CD4-positive, alpha-beta T cell treated with Interleukin-4 for 4 hours (primary cell): ENCODE data around the gene ANKMY2.
A peak's percentile ranks its signal among the peaks of the same experiment; 100 is the strongest.
"Not testable (repeated sequence)": the region's sequence is repeated elsewhere in the genome, so short reads cannot be mapped to it uniquely, and the experiment has no call there.

Experiments used
- DNase-seq: peaks from one replicate; pipeline ENCODE4 v3.0.0-alpha.2; 2020

The ANKMY2 gene

DNA sequence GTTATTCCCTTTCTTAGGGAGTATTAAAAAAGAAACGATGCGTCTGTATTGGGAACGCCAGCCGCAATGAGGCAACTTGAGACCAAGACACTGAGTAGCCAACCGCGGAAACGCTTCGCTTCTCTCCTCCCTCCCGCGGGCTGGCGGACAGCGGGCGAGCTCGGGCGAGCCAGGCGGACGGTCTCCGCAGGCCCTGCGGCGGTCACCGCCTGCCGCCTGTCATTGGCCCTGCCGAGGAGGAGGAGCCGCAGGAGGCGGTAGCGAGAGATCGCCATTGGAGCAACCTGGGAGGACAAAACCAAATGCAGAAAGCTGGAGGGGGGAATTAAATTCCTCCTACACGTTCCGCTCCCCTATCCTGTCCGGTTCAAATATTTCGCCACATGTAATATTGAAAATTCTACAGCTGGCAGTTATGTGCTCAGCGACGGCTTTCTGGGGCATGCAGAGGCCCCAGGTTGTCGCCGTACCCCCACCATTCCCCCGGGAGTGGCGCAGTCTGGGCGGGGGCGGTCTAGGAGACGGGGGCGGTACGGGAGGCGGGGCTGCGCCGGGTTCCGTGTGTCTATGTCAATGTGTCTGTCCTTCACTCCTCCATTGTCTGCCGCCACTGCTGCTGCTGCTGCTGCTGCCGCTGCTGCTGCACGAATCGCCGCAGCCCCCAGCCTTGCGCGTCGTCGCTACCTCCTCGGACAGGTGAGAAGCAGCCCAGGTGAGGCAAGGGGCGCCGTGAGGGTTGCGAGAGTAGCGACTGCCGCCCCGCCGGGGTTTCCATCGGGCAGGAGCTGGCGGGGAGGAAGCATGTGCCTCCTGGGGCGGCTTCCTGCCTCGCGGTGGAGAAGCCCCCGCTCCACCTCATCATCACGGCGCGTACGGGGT is at the start of gene ANKMY2, which contains the start of gene BZW2:
TSS of gene ANKMY2 (minus strand) at position 162 of the 879 bp plus-strand sequence. CDS start 181 bp downstream, outside the sequence.
TSS of gene BZW2 (plus strand) at position 589 of the 879 bp plus-strand sequence. CDS start 19,263 bp downstream, outside the sequence.
- peak; percentile 94 for DNase-seq

DNA sequence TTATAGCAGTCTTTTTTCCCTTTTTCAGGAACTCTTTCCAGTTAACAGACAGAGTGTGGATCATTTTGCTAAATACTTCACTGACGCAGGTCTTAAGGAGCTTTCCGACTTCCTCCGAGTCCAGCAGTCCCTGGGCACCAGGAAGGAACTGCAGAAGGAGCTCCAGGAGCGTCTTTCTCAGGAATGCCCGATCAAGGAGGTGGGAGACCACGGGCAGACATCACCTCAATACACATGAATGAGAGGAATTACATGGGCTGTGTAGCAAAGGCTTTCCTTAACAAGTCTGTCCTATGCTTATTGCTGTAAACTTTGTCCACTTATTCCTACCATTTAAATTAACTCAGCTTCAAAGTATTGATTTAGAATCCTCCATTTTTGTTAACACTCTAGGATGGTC is 49.3 kb upstream of the ANKMY2 start:
- no peak for DNase-seq

DNA sequence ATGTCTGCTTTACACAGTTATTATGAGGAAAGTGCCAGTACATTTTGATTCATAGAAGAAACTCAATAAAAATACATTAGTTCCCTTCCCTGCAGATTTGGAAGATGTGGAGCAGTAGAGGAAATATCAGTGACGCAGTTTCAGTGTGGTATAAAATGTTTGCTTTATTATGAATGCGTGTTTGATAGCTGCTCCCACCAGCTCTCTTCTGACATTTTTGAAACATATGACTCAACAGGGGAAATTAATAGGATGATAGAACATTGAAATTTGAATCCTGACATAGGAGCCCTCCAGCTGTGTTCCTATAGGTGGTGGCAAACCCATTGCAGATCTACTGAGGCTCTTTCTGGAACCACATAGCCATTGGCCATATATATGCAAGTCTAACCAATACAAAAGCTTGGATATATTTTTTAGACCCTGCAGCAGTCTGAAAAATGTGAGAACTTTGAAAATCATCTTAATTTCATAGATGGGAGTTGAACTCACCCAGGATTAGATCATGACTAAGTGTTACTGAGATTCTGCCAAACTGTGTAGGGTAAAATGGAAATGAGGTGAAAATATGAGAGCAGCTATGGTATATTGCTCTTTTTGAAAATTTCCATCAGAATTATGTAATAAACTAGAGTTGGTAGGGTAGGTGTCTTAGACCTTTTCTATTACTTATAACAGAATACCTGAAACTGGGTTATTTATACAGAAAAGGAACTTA is 48.2 kb upstream of the ANKMY2 start:
- no peak for DNase-seq

GRCh38 chr7:16691241-16691640 is 45.7 kb upstream of the ANKMY2 start:
- no peak for DNase-seq

- DNase-seq: no peak
Measured at GRCh38 chr7:16688249-16688648, 42.7 kb upstream of the ANKMY2 start.

- no peak for DNase-seq
Measured at GRCh38 chr7:16685535-16685934, 40.0 kb upstream of the ANKMY2 start.

GRCh38 chr7:16684935-16685334 is 39.4 kb upstream of the ANKMY2 start:
- peak; percentile 8 for DNase-seq

DNA sequence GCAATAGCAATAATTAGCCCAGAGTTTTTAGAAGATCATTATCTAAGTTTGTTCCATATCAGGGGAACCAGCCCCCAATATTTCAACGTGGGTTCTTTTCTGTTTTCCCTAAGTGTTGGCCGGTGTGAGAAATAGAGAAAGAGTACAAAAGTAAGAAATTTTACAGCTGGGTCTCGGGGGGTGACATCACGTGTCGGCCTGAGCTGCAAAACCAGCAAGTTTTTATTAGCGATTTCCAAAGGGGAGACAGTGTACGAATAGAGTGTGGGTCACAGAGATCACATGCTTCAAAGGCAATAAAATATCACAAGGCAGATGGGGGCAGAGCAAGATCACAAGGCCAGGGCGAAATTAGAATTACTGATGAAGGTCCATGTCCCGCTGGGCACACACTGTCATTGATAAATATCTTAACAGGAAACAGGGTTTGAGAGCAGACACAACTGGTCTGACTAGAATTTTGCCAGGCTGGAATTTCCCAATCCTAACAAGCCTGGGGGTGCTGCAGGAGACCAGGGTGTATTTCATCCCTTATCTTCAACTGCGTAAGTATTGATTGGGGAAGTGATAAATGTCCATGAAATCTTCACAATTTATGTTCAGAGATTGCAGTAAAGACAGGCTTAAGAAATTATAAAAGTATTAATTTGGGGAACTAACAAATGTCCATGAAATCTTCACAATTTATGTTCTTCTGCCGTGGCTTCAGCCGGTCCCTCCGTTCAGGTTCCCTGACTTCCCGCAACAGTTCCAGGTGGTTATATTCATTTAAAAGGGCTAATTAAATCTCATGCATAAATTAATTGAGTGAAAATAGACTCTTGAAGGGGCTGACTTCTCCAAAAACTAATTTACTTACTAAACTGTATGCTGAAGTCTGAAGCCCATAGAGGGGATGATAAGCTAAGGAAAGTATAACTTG is 33.4 kb upstream of the ANKMY2 start:
- not testable (repeated sequence) for DNase-seq

DNA sequence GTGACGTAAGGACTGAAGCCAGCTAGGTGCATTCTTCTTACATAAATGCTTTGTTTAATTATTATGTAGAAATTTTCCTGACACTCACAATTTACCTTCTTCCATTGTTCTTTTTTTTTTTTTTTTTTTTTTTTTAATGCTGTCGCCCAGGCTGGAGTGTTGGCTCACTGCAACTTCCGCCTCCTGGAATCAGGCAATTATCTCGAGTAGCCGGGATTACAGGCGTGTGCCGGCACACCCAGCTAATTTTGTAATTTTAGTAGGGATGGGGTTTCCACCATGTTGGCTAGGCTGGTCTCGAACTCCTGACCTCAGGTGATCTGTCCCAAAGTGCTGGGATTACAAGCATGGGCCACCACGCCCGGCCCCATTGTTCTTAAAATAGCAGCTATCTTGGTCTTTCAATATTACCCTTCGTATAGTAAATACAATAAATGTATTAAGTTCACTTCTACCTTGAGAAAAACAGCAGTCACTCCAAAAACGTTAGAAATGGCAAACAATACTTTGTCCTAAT is 32.5 kb upstream of the ANKMY2 start:
- DNase-seq: no peak

- no peak for DNase-seq
Measured at GRCh38 chr7:16675277-16675676, 29.7 kb upstream of the ANKMY2 start.

- no peak for DNase-seq
Measured at GRCh38 chr7:16671811-16672210, 26.3 kb upstream of the ANKMY2 start.

GRCh38 chr7:16670731-16671344 is 25.3 kb upstream of the ANKMY2 start:
- no peak for DNase-seq

DNA sequence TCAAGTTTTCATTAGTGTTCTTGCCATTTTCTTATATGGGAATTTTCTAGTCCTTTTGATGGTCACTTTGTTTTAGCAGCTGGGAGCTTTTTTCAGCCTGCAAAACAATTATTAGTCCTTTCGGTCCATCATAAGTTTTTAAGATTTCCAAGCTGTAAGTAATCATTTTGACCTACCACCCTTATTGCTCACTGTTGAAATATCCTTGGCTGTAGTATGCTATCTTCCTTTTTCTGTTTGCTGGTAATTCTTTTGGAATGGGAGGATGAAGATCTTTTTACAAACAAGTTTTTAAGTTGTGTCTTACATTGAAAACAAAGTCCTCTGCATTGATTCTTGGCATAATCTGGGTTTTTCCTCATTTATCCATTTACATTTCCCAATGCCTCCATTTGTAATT is 24.5 kb upstream of the ANKMY2 start:
- no peak for DNase-seq

DNA sequence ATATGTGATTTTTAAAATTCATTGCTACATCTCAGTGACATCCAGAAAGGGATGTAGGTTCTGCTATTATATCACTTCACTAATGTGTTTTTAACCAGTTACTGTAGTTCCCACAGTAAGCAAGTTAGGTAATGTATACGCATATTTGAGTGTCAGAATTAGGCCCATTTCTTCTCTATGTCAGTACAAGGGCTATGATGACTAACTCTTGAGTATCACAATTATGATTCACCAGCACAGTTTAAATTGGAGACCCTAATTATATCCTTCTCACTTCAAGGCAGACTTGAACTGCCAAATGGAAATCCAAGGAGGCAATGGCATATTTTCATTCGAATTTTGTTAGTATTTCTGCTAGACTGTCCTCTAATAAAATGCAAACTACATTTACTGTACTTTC is 24.0 kb upstream of the ANKMY2 start:
- DNase-seq: no peak

DNA sequence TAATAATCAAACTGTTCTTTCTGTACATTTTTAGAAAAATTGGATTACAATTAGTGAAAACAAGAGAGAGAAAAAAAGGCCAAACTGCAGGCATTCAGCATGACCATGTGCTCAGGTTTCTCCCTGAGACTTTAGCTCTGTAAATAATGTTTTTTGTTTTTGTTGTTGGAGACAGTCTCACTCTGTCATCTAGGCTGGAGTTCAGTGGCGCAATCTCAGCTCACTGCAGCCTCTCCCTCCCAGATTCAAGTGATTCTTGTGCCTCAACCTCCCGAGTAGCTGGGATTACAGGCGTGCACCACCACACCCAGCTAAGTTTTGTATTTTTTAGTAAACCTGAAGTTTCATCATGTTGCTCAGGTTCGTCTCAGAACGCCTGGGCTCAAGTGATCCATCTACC is 23.4 kb upstream of the ANKMY2 start:
- DNase-seq: no peak

DNA sequence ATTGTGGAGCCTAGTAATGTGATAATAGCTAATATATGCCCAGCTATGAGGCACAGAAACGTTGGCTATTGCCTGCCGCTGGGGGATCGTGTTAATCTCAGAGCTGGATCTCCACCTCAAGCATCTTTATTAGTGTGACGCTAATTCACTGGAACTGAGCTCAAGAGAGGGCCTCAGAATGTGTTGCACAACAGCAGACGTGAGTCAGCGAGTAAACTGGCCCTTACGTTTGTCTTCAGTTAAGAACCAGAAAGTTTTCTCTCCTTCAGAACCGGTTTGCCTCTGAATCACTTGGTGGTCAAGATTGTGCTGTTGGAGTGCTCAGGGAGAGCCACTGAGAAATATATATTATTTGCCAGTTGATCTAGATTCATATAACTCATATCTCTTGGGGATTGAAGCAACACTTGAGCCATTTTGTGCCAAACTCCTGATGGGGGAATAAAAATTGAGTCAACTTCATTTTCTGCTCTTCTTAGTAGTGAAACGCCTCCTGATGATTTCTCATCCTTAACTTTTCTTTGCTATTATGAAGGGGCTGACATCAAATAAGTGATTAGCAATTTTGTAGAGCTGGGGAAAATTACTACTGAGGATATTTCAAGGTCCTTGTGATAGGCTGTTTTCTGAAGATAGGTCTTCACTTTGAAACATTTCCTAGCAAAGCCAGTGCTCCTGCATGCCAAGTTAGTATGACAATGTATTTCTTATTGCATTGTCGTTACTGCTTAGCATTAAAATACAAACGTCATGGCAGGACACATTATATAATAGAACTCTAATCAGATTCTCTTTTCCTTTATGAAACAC is 22.7 kb upstream of the ANKMY2 start:
- peak; percentile 10 for DNase-seq

DNA sequence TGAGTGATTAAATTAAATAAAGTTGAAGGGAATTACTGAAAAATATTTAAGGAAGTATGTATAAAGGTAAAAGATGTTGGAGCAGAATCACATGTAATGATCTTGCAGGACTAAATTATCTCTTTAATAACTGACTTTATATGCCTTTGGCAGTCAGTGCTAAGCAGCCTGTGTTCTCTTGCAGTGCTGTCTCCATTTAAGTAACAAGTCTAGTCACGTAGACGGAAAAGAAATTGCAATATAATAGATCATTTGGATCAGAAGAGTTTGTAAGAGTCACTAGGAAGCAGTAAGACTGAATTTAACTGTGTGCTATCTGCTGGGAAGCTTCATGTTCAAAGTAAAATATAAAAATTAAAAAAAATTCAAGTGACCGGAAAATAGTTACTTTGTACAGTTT is 21.8 kb upstream of the ANKMY2 start:
- no peak for DNase-seq

DNA sequence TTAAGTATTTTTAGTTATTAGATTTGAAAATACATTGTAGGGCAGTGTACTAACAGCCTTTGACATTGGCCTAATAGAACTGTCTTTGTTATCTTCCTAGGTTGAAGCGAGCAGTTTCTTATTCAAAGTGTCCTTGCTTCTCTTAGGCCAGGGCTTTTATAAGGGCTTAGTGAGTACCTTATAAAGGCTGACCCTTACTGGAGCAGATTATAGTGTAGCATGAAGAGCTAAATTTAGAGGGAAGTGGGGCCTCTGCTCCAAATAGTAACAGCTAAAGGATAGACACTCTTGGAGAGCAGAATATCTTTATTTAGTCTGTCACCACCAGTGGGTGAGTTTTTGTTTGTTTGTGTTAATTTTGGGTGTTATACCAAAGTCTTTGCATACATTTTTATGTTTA is 16.4 kb upstream of the ANKMY2 start:
- DNase-seq: no peak

GRCh38 chr7:16660702-16661464 is 15.3 kb upstream of the ANKMY2 start:
- no peak for DNase-seq

DNA sequence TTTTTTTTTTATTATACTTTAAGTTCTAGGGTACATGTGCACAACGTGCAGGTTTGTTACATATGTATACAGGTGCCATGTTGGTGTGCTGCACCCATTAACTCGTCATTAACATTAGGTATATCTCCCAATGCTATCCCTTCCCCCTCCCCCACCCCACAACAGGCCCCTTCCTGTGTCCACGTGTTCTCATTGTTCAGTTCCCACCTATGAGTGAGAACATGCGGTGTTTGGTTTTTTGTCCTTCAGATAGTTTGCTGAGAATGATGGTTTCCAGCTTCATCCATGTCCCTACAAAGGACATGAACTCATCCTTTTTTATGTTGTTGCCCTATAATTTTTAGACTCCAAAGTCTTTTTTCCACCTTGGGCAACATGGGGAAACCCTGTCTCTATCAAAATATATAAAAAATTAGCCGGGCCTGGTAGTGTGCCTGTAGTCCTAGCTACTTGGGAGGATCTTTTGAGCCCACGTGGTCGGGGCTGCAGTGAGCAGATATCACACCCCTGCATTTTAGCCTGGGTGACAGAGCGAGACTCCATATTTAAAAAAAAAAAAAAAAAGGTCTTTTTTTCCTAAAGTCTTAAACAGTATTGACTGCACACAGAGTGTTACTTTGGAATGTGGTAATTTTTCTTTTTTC is 14.4 kb upstream of the ANKMY2 start:
- not testable (repeated sequence) for DNase-seq
